Ishikawa (cell line): Measurements from ENCODE around the gene KLHL36.

ENCODE experiments used
- CEBPB ChIP-seq: IDR thresholded peaks from 2 replicates; pipeline ENCODE4 v1.6.1; 2012
- CREB1 ChIP-seq: IDR thresholded peaks from 2 replicates; pipeline ENCODE4 v1.6.1; 2012; ENCODE audit warnings: low read depth
- EGR1 ChIP-seq: IDR thresholded peaks from 2 replicates; pipeline ENCODE4 v1.6.1; 2012
- EP300 ChIP-seq: IDR thresholded peaks from 2 replicates; pipeline ENCODE4 v1.6.1; 2012; ENCODE audit warnings: borderline replicate concordance
- FOXM1 ChIP-seq: IDR thresholded peaks from 2 replicates; pipeline ENCODE4 v1.6.1; 2012; ENCODE audit warnings: low read depth, borderline replicate concordance
- NFIC ChIP-seq: IDR thresholded peaks from 2 replicates; pipeline ENCODE4 v1.6.1; 2012
- RAD21 ChIP-seq: IDR thresholded peaks from 2 replicates; pipeline ENCODE4 v1.6.1; 2012; ENCODE audit warnings: low read depth
- TAF1 ChIP-seq: IDR thresholded peaks from 2 replicates; pipeline ENCODE4 v1.6.1; 2012; ENCODE audit warnings: low read depth, mild to moderate bottlenecking
- TCF12 ChIP-seq: IDR thresholded peaks from 2 replicates; pipeline ENCODE4 v1.6.1; 2012; ENCODE audit warnings: low read depth
- TEAD4 ChIP-seq: IDR thresholded peaks from 2 replicates; pipeline ENCODE4 v1.6.1; 2012
- YY1 ChIP-seq: IDR thresholded peaks from 2 replicates; pipeline ENCODE4 v1.6.1; 2012; ENCODE audit warnings: low read depth
- ZBTB7A ChIP-seq: IDR thresholded peaks from 2 replicates; pipeline ENCODE4 v1.6.1; 2012; ENCODE audit warnings: low read depth
- TF ChIP-seq, protein P1 (sequence below): IDR thresholded peaks from 2 replicates; pipeline ENCODE4 v1.6.1; 2012
- TF ChIP-seq, protein P2 (sequence below): IDR thresholded peaks from 2 replicates; pipeline ENCODE4 v1.6.1; 2012
- TF ChIP-seq, protein P3 (sequence below): IDR thresholded peaks from 2 replicates; pipeline ENCODE4 v1.6.1; 2012; ENCODE audit warnings: low read depth, mild to moderate bottlenecking

The KLHL36 gene

DNA sequence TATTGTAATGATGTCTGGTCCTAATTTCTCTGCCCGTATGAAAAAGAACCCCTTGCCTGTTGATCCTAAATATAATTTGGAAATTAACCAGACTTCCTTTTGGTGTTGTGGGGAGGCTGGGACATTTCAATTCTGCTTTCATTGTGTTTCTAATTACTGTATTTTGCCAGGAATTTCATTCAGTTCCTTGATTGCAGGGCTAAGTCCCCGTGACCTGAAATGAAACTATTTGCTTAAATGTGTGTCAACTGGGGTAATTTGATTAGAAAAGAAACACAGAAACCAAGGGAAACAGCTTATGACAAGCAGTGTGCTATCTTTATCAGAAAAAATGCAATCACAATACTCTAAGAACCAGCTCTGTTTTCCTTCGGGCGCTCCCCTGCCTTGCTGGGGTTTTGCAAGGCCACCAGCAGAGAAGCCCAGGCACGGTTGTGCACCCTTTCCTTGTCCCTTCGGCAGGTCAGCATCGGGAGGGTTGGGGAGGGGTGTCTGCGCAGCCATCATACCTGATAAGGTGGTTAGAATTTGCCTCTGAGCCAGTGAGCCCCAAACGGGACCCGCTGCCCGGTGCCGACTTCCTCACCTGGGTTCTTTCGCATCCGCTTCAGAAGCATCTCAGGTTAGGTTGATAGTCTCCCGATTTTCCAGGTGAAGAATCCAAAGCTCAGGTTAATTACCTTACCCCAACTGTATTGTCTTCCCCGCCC lies 19.4 kb downstream of the KLHL36 start:
- no peak for TF ChIP-seq TEAD4
- TF ChIP-seq RAD21: no peak
- TF ChIP-seq, protein P1, sequence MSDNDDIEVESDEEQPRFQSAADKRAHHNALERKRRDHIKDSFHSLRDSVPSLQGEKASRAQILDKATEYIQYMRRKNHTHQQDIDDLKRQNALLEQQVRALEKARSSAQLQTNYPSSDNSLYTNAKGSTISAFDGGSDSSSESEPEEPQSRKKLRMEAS: no peak
- TF ChIP-seq FOXM1: no peak
- TF ChIP-seq TCF12: no peak
- TF ChIP-seq EP300: no peak

DNA sequence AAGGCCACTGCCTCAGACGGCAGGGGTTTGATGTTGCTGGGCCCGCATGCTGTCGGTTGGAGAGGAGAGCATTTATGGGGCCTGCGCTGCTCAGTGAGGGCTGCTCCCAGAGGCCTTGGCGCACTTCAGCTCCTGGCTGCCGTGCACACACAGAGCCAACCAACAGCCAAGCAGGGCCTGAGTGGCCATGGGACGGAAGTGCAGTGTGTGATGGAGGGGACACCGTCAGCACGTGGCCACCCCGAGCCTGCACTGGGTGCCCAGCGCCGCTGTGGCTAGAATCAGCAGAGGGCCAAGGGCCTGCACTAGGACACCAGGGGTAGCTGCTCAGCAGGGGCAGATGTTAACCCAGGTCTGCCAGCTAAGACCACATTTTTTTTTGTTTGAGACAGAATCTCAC lies 21.8 kb downstream of the KLHL36 start:
- TF ChIP-seq YY1 (no peak), TAF1 (no peak), TCF12 (no peak), CEBPB (no peak), ZBTB7A (no peak)

DNA sequence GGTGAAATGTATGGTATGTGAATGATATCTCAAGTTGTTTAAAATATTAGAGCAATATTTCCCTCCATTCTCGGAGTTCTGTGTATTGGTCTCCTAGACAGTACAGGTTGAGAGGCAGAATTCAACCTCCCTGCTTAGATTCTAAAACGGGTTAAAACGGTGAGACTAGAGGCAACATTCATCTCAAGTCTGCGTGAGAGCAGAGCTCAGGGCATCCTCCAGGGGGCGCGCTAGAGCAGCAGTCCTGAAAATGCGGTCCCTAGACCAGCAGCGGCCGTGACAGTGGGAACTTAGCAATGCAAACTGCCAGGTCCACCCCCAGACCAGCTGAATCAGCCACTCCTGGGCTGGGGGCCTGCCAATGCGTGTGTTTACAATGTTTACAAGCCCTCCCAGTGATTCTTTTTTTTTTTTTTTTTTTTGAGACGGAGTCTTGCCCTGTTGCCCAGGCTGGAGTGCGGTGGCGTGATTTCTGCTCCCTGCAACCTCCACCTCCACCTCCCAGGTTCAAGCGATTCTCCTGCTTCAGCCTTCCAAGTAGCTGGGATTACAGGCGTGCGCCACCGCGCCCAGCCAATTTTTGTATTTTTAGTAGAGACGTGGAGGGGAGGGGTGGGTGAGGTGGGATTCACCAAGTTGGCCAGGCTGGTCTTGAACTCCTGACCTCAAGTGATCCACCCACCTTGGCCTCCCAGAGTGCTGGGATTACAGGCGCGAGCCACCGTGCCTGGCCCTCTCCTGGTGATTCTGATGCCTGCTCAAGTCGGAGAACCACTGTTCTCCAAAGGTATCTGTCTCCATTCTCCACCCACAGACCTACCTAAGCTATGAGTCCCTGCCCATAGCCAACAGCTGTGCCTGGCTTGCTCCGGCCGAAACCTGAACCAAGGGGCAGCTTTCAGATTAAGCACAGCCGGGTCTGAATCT lies 24.2 kb downstream of the KLHL36 start:
- TF ChIP-seq RAD21 (peak; percentile 83), FOXM1 (no peak)

DNA sequence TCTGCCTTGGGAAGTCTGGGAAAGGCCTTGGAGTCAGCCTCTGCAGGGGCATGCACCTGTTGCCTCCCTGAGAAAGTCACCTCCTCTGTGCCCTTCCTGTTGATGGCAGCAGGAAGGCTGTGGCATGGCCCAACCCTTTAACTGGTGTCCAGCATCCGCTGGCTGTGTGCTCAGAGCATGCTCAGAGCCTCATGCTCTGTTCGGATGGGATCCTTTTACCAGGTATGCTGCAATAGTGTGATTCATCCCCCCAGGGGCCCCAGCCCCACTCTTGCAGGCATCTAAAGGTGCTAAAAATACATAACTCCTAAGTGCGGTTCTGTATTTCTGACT lies 24.9 kb downstream of the KLHL36 start:
- TF ChIP-seq ZBTB7A (no peak), CREB1 (no peak), TCF12 (no peak), EP300 (no peak), TEAD4 (no peak), RAD21 (no peak), CEBPB (no peak)
- TF ChIP-seq, protein P2, sequence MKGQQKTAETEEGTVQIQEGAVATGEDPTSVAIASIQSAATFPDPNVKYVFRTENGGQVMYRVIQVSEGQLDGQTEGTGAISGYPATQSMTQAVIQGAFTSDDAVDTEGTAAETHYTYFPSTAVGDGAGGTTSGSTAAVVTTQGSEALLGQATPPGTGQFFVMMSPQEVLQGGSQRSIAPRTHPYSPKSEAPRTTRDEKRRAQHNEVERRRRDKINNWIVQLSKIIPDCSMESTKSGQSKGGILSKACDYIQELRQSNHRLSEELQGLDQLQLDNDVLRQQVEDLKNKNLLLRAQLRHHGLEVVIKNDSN: no peak
- TF ChIP-seq, protein P3, sequence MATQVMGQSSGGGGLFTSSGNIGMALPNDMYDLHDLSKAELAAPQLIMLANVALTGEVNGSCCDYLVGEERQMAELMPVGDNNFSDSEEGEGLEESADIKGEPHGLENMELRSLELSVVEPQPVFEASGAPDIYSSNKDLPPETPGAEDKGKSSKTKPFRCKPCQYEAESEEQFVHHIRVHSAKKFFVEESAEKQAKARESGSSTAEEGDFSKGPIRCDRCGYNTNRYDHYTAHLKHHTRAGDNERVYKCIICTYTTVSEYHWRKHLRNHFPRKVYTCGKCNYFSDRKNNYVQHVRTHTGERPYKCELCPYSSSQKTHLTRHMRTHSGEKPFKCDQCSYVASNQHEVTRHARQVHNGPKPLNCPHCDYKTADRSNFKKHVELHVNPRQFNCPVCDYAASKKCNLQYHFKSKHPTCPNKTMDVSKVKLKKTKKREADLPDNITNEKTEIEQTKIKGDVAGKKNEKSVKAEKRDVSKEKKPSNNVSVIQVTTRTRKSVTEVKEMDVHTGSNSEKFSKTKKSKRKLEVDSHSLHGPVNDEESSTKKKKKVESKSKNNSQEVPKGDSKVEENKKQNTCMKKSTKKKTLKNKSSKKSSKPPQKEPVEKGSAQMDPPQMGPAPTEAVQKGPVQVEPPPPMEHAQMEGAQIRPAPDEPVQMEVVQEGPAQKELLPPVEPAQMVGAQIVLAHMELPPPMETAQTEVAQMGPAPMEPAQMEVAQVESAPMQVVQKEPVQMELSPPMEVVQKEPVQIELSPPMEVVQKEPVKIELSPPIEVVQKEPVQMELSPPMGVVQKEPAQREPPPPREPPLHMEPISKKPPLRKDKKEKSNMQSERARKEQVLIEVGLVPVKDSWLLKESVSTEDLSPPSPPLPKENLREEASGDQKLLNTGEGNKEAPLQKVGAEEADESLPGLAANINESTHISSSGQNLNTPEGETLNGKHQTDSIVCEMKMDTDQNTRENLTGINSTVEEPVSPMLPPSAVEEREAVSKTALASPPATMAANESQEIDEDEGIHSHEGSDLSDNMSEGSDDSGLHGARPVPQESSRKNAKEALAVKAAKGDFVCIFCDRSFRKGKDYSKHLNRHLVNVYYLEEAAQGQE: no peak
- TF ChIP-seq, protein P1: no peak

DNA sequence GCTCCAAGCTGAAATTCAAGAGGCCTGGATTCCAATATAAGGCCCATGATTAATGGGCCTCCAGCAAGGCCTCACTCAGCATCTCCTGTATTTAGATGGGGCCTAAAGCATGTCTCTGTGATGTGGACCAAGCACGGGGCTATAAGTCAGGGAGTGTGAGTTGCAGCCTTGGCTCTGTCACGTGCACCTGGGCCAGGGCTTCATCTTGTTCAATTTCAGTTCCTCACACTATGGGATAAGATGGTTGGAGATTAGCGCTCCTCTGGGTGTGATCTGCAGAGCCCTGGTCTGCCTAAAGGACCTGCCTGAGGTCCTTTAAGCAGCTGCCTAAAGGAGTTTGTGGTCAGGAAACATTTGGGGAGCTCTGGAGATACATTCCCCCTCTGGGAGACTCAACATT lies 25.2 kb downstream of the KLHL36 start:
- no peak for TF ChIP-seq NFIC
- no peak for TF ChIP-seq CREB1
- no peak for TF ChIP-seq FOXM1
- TF ChIP-seq TAF1: no peak
- no peak for TF ChIP-seq EGR1

DNA sequence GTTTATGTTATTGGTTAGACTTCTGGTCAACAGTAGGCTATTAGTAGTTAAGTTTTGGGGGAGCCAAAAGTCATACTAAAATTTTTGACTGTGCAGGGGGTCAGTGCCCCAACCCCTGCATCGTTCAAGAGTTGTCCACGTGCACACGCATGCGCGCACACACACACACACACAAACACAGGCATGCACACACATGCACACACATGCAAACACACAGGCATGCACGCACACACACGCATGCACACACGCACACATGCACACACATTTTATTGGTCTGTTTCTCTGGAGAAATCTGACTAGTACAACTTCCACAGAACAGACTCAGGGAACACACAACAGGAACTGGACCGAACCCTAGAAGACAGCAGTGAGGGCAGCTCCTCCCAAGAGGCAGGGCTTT lies 27.1 kb downstream of the KLHL36 start:
- no peak for TF ChIP-seq RAD21
- TF ChIP-seq, protein P2: no peak
- no peak for TF ChIP-seq NFIC
- no peak for TF ChIP-seq EP300
- TF ChIP-seq, protein P1: no peak
- no peak for TF ChIP-seq CREB1
- no peak for TF ChIP-seq CEBPB
- no peak for TF ChIP-seq TCF12
- no peak for TF ChIP-seq ZBTB7A
- TF ChIP-seq TEAD4: no peak
- no peak for TF ChIP-seq TAF1
- no peak for TF ChIP-seq FOXM1
- TF ChIP-seq EGR1: no peak
- TF ChIP-seq YY1: no peak
- TF ChIP-seq, protein P3: no peak
